ENCODE data around the gene SLC6A18. TPM values are rescaled to one million over a fixed set of nuclear protein-coding genes. Genes with fewer than 3 reads are reported as not detected.

SLC6A18 gene
- total and polyA plus RNA-seq, 2 of the 4 experiments (the other 2 are of a cell fraction) = not detected

DNA sequence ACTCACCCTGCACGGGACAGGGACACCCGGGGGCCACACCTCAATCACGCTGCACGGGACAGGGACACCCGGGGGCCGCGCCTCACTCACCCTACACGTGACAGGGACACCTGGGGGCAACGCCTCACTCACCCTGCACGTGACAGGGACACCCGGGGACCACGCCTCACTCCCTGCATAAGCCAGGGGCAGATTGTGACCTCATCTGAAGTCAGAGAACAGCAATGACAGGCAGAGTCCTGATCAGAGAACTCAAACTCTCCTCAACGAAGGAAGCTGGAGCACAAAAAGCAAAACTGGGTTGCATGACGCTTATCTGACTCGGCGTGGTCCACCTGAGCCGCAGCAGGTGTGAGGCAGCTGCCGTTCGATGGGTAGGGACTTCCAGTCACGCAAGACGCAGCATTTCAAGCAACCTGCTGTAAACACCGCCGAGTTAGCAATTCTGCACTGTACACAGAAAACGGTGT lies 66.5 kb downstream of the SLC6A18 start:
- Histone ChIP-seq H2AK9ac (replicated peaks; ENCODE audit: low read depth, low read length, poor library complexity) (no peak overlapping the region), H2BK5ac (ENCODE audit: low read depth, low read length, poor library complexity, severe bottlenecking) (no peak overlapping the region), H3K4me1 (ENCODE audit: control insufficient read depth, insufficient read depth, low read length) (no peaks in the 10 kb centered on the region), H4K91ac (ENCODE audit: insufficient read depth, low read depth, low read length) (no peak overlapping the region), H2AK5ac (ENCODE audit: low read depth, low read length) (no peak overlapping the region), H4K5ac (ENCODE audit: low read depth, low read length) (no peak overlapping the region), H2AFZ (replicated peaks; ENCODE audit: low read length, poor library complexity) (no peak overlapping the region), H3K9ac (ENCODE audit: low read depth, low read length) (no peak overlapping the region), H4K20me1 (ENCODE audit: insufficient read depth, low read length) (no peaks in the 10 kb centered on the region), H2BK15ac (ENCODE audit: low read depth, low read length) (no peak overlapping the region), H3K14ac (replicated peaks; ENCODE audit: low read depth, low read length) (no peak overlapping the region), H3K36me3 (ENCODE audit: control insufficient read depth, insufficient read depth, low read length) (no peaks in the 10 kb centered on the region), H3K18ac (ENCODE audit: low read depth, low read length) (no peak overlapping the region), H3K56ac (ENCODE audit: extremely low read depth, insufficient read depth, low read length) (no peak overlapping the region), H3K27ac (ENCODE audit: insufficient read depth, low read length) (no peak overlapping the region), H3K79me1 (ENCODE audit: low read depth in 1 of 2, low read length in 2 of 2) (no peaks in the 10 kb centered on the region), H3K9me3 (ENCODE audit: control insufficient read depth, insufficient read depth, low read length) (peaks cover 3% of the 10 kb centered on the region; the same call in 1 of the 2 replicates), H2BK120ac (ENCODE audit: low read depth, low read length) (no peak overlapping the region), H3K4me2 (ENCODE audit: low read depth, low read length) (no peak overlapping the region), H3K4me3 (ENCODE audit: insufficient read depth, low read depth, low read length) (no peak overlapping the region), H3K23ac (ENCODE audit: low read depth, low read length) (no peak overlapping the region), H4K8ac (ENCODE audit: low read depth in 2 of 2, low read length in 2 of 2) (no peak overlapping the region), H3K9me1 (ENCODE audit: insufficient read depth, low read length) (no peaks in the 10 kb centered on the region), H2BK20ac (ENCODE audit: low read depth, low read length) (no peak overlapping the region), H3K27me3 (ENCODE audit: control insufficient read depth, insufficient read depth, low read length) (peaks cover 17% of the 10 kb centered on the region), H3K4ac (ENCODE audit: low read depth, low read length) (no peak overlapping the region)
- 79% methylated on average over 6 of the region's 24 CpGs; no CpG with 5 or more reads in 1 of the 2 experiments for WGBS, 2 experiments (ENCODE audit: extremely low coverage in 2 of 2, insufficient read length in 1 of 2)
- dilution Hi-C loops (cut with HindIII; ENCODE audit: low sequenced_read_pairs, unreplicated experiment) (no loop called here), in situ Hi-C loops (cut with MboI; ENCODE audit: low sequenced_read_pairs) (no loop called here), intact Hi-C loops (cut with micrococcal nuclease) (no loop called here)
- CTCF ChIA-PET = no interaction called here
- DNase-seq (no peak), ATAC-seq (ENCODE audit: low read depth) (no peak)
- POLR2A ChIA-PET (ENCODE audit: unreplicated experiment) = no interaction called here
- BruUV-seq (replicated peaks) = no TSS peak
- TF ChIP-seq RFX5 (IDR thresholded peaks at IDR 0.05; ENCODE audit: low read depth, low read length) (no peak), CEBPB (IDR thresholded peaks at IDR 0.05; ENCODE audit: low read depth, low read length) (no peak), POLR2A (IDR thresholded peaks at IDR 0.05; ENCODE audit: low read depth, low read length) (no peak), BHLHE40 (IDR thresholded peaks at IDR 0.05; ENCODE audit: low read depth, low read length) (no peak), MAFK (IDR thresholded peaks at IDR 0.05; ENCODE audit: low read depth, low read length) (no peak), FOS (IDR thresholded peaks at IDR 0.05; ENCODE audit: low read depth, low read length) (no peak), CHD1 (IDR thresholded peaks at IDR 0.05; ENCODE audit: low read depth, low read length) (no peak), MAZ (IDR thresholded peaks at IDR 0.05; ENCODE audit: borderline replicate concordance, low read depth, low read length) (no peak), SMC3 (IDR thresholded peaks at IDR 0.05; ENCODE audit: low read depth, low read length) (no peak), MXI1 (IDR thresholded peaks at IDR 0.05; ENCODE audit: borderline replicate concordance, low read depth, low read length) (no peak), NFE2L2 (IDR thresholded peaks at IDR 0.05; ENCODE audit: low read depth, low read length) (no peak), RCOR1 (IDR thresholded peaks at IDR 0.05; ENCODE audit: insufficient replicate concordance, low read length) (no peak), RAD21 (IDR thresholded peaks at IDR 0.05; ENCODE audit: low read length) (no peak)
- TF ChIP-seq, protein P1, sequence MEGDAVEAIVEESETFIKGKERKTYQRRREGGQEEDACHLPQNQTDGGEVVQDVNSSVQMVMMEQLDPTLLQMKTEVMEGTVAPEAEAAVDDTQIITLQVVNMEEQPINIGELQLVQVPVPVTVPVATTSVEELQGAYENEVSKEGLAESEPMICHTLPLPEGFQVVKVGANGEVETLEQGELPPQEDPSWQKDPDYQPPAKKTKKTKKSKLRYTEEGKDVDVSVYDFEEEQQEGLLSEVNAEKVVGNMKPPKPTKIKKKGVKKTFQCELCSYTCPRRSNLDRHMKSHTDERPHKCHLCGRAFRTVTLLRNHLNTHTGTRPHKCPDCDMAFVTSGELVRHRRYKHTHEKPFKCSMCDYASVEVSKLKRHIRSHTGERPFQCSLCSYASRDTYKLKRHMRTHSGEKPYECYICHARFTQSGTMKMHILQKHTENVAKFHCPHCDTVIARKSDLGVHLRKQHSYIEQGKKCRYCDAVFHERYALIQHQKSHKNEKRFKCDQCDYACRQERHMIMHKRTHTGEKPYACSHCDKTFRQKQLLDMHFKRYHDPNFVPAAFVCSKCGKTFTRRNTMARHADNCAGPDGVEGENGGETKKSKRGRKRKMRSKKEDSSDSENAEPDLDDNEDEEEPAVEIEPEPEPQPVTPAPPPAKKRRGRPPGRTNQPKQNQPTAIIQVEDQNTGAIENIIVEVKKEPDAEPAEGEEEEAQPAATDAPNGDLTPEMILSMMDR (conservative IDR thresholded peaks at IDR 0.05; ENCODE audit: low read depth, low read length) = no peak
- TF ChIP-seq, protein P2, sequence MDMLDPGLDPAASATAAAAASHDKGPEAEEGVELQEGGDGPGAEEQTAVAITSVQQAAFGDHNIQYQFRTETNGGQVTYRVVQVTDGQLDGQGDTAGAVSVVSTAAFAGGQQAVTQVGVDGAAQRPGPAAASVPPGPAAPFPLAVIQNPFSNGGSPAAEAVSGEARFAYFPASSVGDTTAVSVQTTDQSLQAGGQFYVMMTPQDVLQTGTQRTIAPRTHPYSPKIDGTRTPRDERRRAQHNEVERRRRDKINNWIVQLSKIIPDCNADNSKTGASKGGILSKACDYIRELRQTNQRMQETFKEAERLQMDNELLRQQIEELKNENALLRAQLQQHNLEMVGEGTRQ (IDR thresholded peaks at IDR 0.05; ENCODE audit: low read depth, low read length) = no peak
- TF ChIP-seq, protein P3, sequence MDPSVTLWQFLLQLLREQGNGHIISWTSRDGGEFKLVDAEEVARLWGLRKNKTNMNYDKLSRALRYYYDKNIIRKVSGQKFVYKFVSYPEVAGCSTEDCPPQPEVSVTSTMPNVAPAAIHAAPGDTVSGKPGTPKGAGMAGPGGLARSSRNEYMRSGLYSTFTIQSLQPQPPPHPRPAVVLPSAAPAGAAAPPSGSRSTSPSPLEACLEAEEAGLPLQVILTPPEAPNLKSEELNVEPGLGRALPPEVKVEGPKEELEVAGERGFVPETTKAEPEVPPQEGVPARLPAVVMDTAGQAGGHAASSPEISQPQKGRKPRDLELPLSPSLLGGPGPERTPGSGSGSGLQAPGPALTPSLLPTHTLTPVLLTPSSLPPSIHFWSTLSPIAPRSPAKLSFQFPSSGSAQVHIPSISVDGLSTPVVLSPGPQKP (IDR thresholded peaks at IDR 0.05; ENCODE audit: borderline replicate concordance, low read depth, low read length) = no peak
